Smooth muscle cell (in vitro differentiated cells): ENCODE measurements around the gene PLEKHA5. TPM values are rescaled to one million over a fixed set of nuclear protein-coding genes. Genes with fewer than 3 reads are reported as not detected.

Experiments
- DNase-seq: peaks from one replicate; lab custom pipeline; 2025; ENCODE audit not compliant: unreplicated experiment; lab: John Stamatoyannopoulos, UW
- H2AFZ ChIP-seq: fragments of 200-600 bp; sonication (generic); 2 replicates; pipeline ENCODE4 v1.6.0; 2016; ENCODE audit warnings: antibody characterized with exemption, low read depth, mild to moderate bottlenecking
- H3F3A ChIP-seq: fragments of 200-600 bp; sonication (generic); 2 replicates; pipeline ENCODE4 v1.6.0; 2017; ENCODE audit warnings: antibody characterized with exemption, low read depth
- H3K27ac ChIP-seq: fragments of 200-600 bp; sonication (generic); 2 replicates; pipeline ENCODE4 v1.5.1; 2016; ENCODE audit warnings: low read depth, mild to moderate bottlenecking
- H3K27me3 ChIP-seq: fragments of 200-600 bp; sonication (generic); 2 replicates; pipeline ENCODE4 v1.6.1; 2016; ENCODE audit warnings: low read depth, mild to moderate bottlenecking
- H3K36me3 ChIP-seq: fragments of 200-600 bp; sonication (generic); 2 replicates; pipeline ENCODE4 v1.5.1; 2016; ENCODE audit warnings: low read depth
- H3K4me1 ChIP-seq: fragments of 200-600 bp; sonication (generic); 2 replicates; pipeline ENCODE4 v1.5.1; 2016; ENCODE audit warnings: low read depth
- H3K4me2 ChIP-seq: fragments of 200-600 bp; sonication (generic); 2 replicates; pipeline ENCODE4 v1.6.0; 2016; ENCODE audit warnings: mild to moderate bottlenecking
- H3K4me3 ChIP-seq: fragments of 200-600 bp; sonication (generic); 2 replicates; pipeline ENCODE4 v1.5.1; 2016; ENCODE audit warnings: mild to moderate bottlenecking
- H3K79me2 ChIP-seq: fragments of 200-600 bp; sonication (generic); 2 replicates; pipeline ENCODE4 v1.6.0; 2016; ENCODE audit warnings: low read depth, mild to moderate bottlenecking
- H3K9ac ChIP-seq: fragments of 200-600 bp; sonication (generic); 2 replicates; pipeline ENCODE4 v1.6.0; 2016; ENCODE audit warnings: low read depth
- H3K9me3 ChIP-seq: fragments of 200-600 bp; sonication (generic); replicated peaks from 2 replicates; pipeline ENCODE4 v1.5.1; 2016; ENCODE audit warnings: low read depth
- H4K20me1 ChIP-seq: fragments of 200-600 bp; sonication (generic); 2 replicates; pipeline ENCODE4 v1.6.0; 2016; ENCODE audit warnings: low read depth
- WGBS: methylation state at CpG from one replicate; pipeline ENCODE4 v1.1.7; 2016; ENCODE audit warnings: low lambda C conversion rate; 5-methylcytosine and 5-hydroxymethylcytosine counted together
- polyA plus RNA-seq: library from polyadenylated mRNA; unstranded; fragments of >200 nt; fragmentation: Nextera tagmentation; extraction: Ambion mirVana; gene quantifications from 2 replicates; pipeline ENCODE4 v1.2.1, GENCODE V29; 2016
- total RNA-seq: library from RNA; depleted of rRNA; stranded (reverse); fragments of >200 nt; gene quantifications from 2 replicates; pipeline ENCODE4 v1.2.3, GENCODE V29; 2014
- TF ChIP-seq, protein P1 (sequence below): fragments of 200-600 bp; sonication (generic); IDR thresholded peaks from 2 replicates; pipeline ENCODE4 v1.5.1; 2017; ENCODE audit warnings: borderline replicate concordance, mild to moderate bottlenecking, antibody characterized with exemption; ENCODE audit not compliant: insufficient read depth, poor library complexity, severe bottlenecking

PLEKHA5 gene
- total and polyA plus RNA-seq, 2 experiments from 2014 or later: 21.4 to 43.1 TPM

DNA sequence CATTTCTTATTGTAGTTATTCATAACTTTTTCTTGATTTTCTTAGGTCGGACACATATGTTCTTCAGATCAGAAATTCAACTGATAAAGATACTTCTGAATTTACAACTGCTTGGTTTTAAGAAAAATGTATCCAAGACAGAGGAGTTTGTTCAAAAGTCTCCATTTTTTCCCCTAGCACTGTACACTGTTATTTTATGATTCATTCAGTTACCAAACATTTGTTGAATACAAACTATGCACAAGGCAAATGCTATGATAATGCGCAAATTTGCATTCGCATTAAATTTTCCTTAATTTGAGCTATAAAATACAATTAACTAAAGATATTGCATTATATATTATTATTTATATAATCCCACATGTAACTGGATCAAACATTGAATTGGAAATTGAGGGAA, 10.1 kb upstream of the PLEKHA5 start:
- TF ChIP-seq, protein P1, sequence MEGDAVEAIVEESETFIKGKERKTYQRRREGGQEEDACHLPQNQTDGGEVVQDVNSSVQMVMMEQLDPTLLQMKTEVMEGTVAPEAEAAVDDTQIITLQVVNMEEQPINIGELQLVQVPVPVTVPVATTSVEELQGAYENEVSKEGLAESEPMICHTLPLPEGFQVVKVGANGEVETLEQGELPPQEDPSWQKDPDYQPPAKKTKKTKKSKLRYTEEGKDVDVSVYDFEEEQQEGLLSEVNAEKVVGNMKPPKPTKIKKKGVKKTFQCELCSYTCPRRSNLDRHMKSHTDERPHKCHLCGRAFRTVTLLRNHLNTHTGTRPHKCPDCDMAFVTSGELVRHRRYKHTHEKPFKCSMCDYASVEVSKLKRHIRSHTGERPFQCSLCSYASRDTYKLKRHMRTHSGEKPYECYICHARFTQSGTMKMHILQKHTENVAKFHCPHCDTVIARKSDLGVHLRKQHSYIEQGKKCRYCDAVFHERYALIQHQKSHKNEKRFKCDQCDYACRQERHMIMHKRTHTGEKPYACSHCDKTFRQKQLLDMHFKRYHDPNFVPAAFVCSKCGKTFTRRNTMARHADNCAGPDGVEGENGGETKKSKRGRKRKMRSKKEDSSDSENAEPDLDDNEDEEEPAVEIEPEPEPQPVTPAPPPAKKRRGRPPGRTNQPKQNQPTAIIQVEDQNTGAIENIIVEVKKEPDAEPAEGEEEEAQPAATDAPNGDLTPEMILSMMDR: no peak
- H4K20me1 ChIP-seq: no peaks in the 10 kb centered on the region
- no peaks in the 10 kb centered on the region for H3K36me3 ChIP-seq
- H2AFZ ChIP-seq: no peak overlapping the region
- H3K4me2 ChIP-seq: no peak overlapping the region
- no peaks in the 10 kb centered on the region for H3F3A ChIP-seq
- no peak overlapping the region for H3K4me3 ChIP-seq
- no peaks in the 10 kb centered on the region for H3K4me1 ChIP-seq
- no peak overlapping the region for H3K27ac ChIP-seq
- H3K9ac ChIP-seq: no peak overlapping the region
- H3K9me3 ChIP-seq: no peaks in the 10 kb centered on the region
- WGBS: 94% methylated on average over 3 of the region's 3 CpGs
- no peaks in the 10 kb centered on the region for H3K79me2 ChIP-seq
- no peaks in the 10 kb centered on the region for H3K27me3 ChIP-seq
- DNase-seq: no peak

DNA sequence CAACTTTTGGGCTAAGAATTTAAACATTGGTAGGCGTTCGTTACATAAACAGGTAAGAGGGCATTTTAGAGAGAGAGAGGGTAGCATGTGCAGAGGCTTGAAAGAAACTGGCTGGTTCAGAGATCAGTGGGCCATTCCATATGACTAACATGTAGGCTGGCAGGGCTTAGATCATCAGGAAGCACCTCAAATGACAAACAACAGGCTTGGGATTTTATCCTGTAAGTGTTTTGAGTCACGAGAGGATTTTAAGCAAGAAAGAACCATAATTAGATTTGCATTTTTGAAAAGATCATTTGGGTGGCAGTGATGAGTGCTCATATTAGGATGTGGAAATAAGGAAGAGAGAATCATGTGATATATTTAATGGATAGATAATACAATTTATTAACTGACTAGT, 8.7 kb upstream of the PLEKHA5 start:
- no peak overlapping the region for H3K9ac ChIP-seq
- TF ChIP-seq, protein P1: no peak
- no peaks in the 10 kb centered on the region for H3K36me3 ChIP-seq
- no peaks in the 10 kb centered on the region for H3K9me3 ChIP-seq
- WGBS: 33% methylated on average over 3 of the region's 3 CpGs
- DNase-seq: no peak
- H2AFZ ChIP-seq: no peak overlapping the region
- H3K27ac ChIP-seq: peak overlapping the region; percentile 48
- H3K4me2 ChIP-seq: peak overlapping the region; percentile 15
- peaks cover 3% of the 10 kb centered on the region for H3F3A ChIP-seq
- H3K27me3 ChIP-seq: no peaks in the 10 kb centered on the region
- no peaks in the 10 kb centered on the region for H3K4me1 ChIP-seq
- no peaks in the 10 kb centered on the region for H3K79me2 ChIP-seq
- no peaks in the 10 kb centered on the region for H4K20me1 ChIP-seq
- no peak overlapping the region for H3K4me3 ChIP-seq

DNA sequence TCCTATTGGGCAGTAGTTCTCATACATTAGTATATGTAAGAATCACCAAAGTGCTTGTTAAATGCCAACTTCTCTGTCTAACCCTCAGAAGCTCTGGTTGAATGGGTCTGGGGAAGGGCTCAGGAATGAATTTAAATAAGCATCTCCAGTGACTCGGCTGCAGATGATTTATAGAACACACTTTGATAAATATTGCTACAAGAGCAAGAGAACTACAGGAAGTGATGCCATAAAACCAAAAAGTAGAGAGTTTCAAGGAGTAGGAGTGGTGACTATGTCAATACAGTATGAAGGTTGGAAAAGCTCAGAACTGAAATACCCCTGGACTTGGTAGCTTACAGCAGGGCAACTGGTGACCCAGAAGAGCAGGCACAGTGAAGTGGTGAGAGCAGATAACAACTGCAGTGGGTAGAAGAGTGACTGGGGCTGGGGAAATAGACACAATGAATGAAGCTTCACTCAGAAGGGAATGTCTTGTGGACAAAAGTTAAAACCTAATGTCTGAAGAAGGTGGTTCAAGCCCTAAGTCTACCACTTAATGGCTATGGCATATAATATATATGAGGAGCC, 8.0 kb upstream of the PLEKHA5 start:
- Histone ChIP-seq H3K9ac (no peak overlapping the region), H4K20me1 (no peaks in the 10 kb centered on the region), H3K79me2 (no peaks in the 10 kb centered on the region), H2AFZ (no peak overlapping the region), H3F3A (peaks cover 3% of the 10 kb centered on the region), H3K4me3 (no peak overlapping the region), H3K27me3 (no peaks in the 10 kb centered on the region), H3K4me1 (no peaks in the 10 kb centered on the region), H3K9me3 (no peaks in the 10 kb centered on the region), H3K27ac (peak overlapping the region; percentile 48), H3K4me2 (no peak overlapping the region), H3K36me3 (no peaks in the 10 kb centered on the region)
- TF ChIP-seq, protein P1: no peak
- WGBS: 54% methylated on average over 1 of the region's 1 CpG
- no peak for DNase-seq

DNA sequence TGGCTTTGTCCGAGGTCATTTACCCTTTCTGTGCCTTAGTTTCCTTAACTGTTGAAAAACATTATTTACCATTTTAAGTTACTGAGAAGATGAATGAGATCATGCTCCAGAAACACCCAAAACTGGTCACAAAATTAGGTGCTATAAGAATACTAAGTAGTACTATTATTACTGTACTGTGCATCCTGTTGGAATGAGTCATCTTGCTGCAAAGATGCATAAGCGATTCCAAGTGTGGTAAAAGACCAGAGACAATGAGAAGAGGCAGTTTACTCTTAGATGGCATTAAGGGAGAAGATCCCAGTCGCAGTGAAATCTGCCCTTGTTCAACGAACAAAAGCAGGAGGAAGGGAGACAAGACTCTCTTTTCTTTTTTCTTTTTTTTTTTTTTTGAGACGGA, 4.2 kb upstream of the PLEKHA5 start:
- no peaks in the 10 kb centered on the region for H3K4me1 ChIP-seq
- no peak for DNase-seq
- TF ChIP-seq, protein P1: no peak
- 70% methylated on average over 4 of the region's 5 CpGs for WGBS
- H3K27me3 ChIP-seq: no peaks in the 10 kb centered on the region
- H4K20me1 ChIP-seq: no peaks in the 10 kb centered on the region
- H3F3A ChIP-seq: peaks cover 13% of the 10 kb centered on the region
- H3K36me3 ChIP-seq: no peaks in the 10 kb centered on the region
- no peak overlapping the region for H3K9ac ChIP-seq
- H3K4me3 ChIP-seq: no peak overlapping the region
- no peaks in the 10 kb centered on the region for H3K9me3 ChIP-seq
- H3K79me2 ChIP-seq: no peaks in the 10 kb centered on the region
- H2AFZ ChIP-seq: no peak overlapping the region
- H3K4me2 ChIP-seq: no peak overlapping the region
- H3K27ac ChIP-seq: no peak overlapping the region
